Measurements from ENCODE around the gene ZNF324. TPM values are rescaled to one million over a fixed set of nuclear protein-coding genes. Genes with fewer than 3 reads are reported as not detected.
A peak's percentile ranks its signal among the peaks of the same experiment; 100 is the strongest.

Gene ZNF324
- total and polyA plus RNA-seq, 9 of the 15 experiments (the other 6 are each of a cell fraction or from before 2014, with no cell fraction given) = 0.92 to 16.4 (median 5.3) TPM

- TF ChIP-seq RBBP5 (IDR thresholded peaks at IDR 0.05; ENCODE audit: borderline replicate concordance, insufficient read depth, low read length, poor library complexity, severe bottlenecking) = peak; percentile 72
- TF ChIP-seq ZBTB8A (IDR thresholded peaks at IDR 0.05; ENCODE audit: partially characterized antibody) = no peak
- peak; percentile 15; the same call in 1 of the 2 replicates for TF ChIP-seq NFE2 (IDR thresholded peaks at IDR 0.05; ENCODE audit: low read depth)
- TF ChIP-seq GATA2 (CRISPR knock-in tag; IDR thresholded peaks at IDR 0.05) = no peak
- TF ChIP-seq KLF16 (IDR thresholded peaks at IDR 0.05) = no peak
- no peak for TF ChIP-seq ZNF23 (CRISPR knock-in tag; IDR thresholded peaks at IDR 0.05)
- TF ChIP-seq MAFF (IDR thresholded peaks at IDR 0.05; ENCODE audit: low read length) = no peak
- TF ChIP-seq MAZ (CRISPR knock-in tag; conservative IDR thresholded peaks at IDR 0.05 in 1 of 2, IDR thresholded peaks at IDR 0.05 in 1 of 2) = peak; percentile 86 to 93
- no peak for TF ChIP-seq HMG20B (CRISPR knock-in tag; IDR thresholded peaks at IDR 0.05)
- no peak for TF ChIP-seq ZNF518B (CRISPR knock-in tag; IDR thresholded peaks at IDR 0.05)
- TF ChIP-seq ZNF431 (CRISPR knock-in tag; IDR thresholded peaks at IDR 0.05) = no peak
- no peak for TF ChIP-seq HLTF (IDR thresholded peaks at IDR 0.05)
- TF ChIP-seq RBM34 (IDR thresholded peaks at IDR 0.05; ENCODE audit: borderline replicate concordance, insufficient read depth, low read length) = no peak
- peak; percentile 91 for TF ChIP-seq NR2C2 (CRISPR knock-in tag; IDR thresholded peaks at IDR 0.05)
- TF ChIP-seq NR2C2 (tag; IDR thresholded peaks at IDR 0.05) = peak; percentile 98
- TF ChIP-seq SAFB2 (IDR thresholded peaks at IDR 0.05; ENCODE audit: borderline replicate concordance, low read depth, low read length, severe bottlenecking) = no peak
- peak; percentile 78; the same call in 1 of the 2 replicates for TF ChIP-seq ETS1 (conservative IDR thresholded peaks at IDR 0.05; ENCODE audit: control insufficient read depth, low read depth, low read length)
- TF ChIP-seq RFX5 (IDR thresholded peaks at IDR 0.05; ENCODE audit: low read depth, low read length) = no peak
- TF ChIP-seq SRSF9 (IDR thresholded peaks at IDR 0.05; ENCODE audit: borderline replicate concordance, low read depth, low read length) = no peak
- TF ChIP-seq NFE2L1 (tag; IDR thresholded peaks at IDR 0.05; ENCODE audit: borderline replicate concordance, low read depth) = no peak
- TF ChIP-seq GTF2B (IDR thresholded peaks at IDR 0.05; ENCODE audit: extremely low read depth, insufficient read length) = no peak
- TF ChIP-seq TEAD1 (CRISPR knock-in tag; IDR thresholded peaks at IDR 0.05) = peak; percentile 70 to 85
- TF ChIP-seq ZSCAN29 (IDR thresholded peaks at IDR 0.05) = no peak
Observed at GRCh38 chr19:58499021-58499927, 32.4 kb downstream of the ZNF324 start (continued).

All from K562 (cell line).